Activated CD4-positive, CD25-positive, alpha-beta regulatory T cell treated with anti-CD3 and anti-CD28 coated beads, Interleukin-2, amount 50 U/mL, for 24 hours (primary cell): ENCODE measurements around the gene CRYBG3.
A peak's percentile ranks its signal among the peaks of the same experiment; 100 is the strongest.
"Not testable (repeated sequence)": the region's sequence is repeated elsewhere in the genome, so short reads cannot be mapped to it uniquely, and the experiment has no call there.

Experiments
- ATAC-seq, 2 donors: fragments of 150-1000 bp; cut with Tn5 transposase; one replicate each; pipeline ENCODE4 v1.10.0; 2021; ENCODE audit warnings: mild to moderate bottlenecking in 1 of 2, moderate library complexity in 1 of 2

The CRYBG3 gene

GRCh38 chr3:97901313-97902248 lies 79.8 kb downstream of the CRYBG3 start:
- ATAC-seq, result no peak

- not testable (repeated sequence) for ATAC-seq
Observed at GRCh38 chr3:97909830-97910229, 88.0 kb downstream of the CRYBG3 start.

- ATAC-seq, result not testable (repeated sequence)
Observed at GRCh38 chr3:97910236-97910831, 88.5 kb downstream of the CRYBG3 start.

GRCh38 chr3:97910931-97911351 lies 89.1 kb downstream of the CRYBG3 start:
- ATAC-seq, result no peak

GRCh38 chr3:97911459-97911858 lies 89.6 kb downstream of the CRYBG3 start:
- ATAC-seq, result no peak

GRCh38 chr3:97914388-97914787 lies 92.6 kb downstream of the CRYBG3 start:
- no peak for ATAC-seq

GRCh38 chr3:97916576-97916975 lies 94.8 kb downstream of the CRYBG3 start:
- no peak for ATAC-seq

GRCh38 chr3:97917813-97918536 lies 96.2 kb downstream of the CRYBG3 start:
- ATAC-seq, result no peak

- no peak for ATAC-seq
Observed at GRCh38 chr3:97927704-97928103, 105.9 kb downstream of the CRYBG3 start.

- no peak for ATAC-seq
Observed at GRCh38 chr3:97928986-97929385, 107.2 kb downstream of the CRYBG3 start.

- ATAC-seq, result no peak
Observed at GRCh38 chr3:97930018-97930417, 108.2 kb downstream of the CRYBG3 start.

- ATAC-seq, result no peak
Observed at GRCh38 chr3:97931218-97931617, 109.4 kb downstream of the CRYBG3 start.

GRCh38 chr3:97932387-97932801 lies 110.6 kb downstream of the CRYBG3 start:
- ATAC-seq, result no peak

GRCh38 chr3:97934980-97935695 lies 113.3 kb downstream of the CRYBG3 start:
- ATAC-seq, result no peak

GRCh38 chr3:97935842-97936241 lies 114.0 kb downstream of the CRYBG3 start:
- no peak for ATAC-seq

GRCh38 chr3:97937205-97937604 lies 115.4 kb downstream of the CRYBG3 start:
- no peak for ATAC-seq

- ATAC-seq, result no peak
Observed at GRCh38 chr3:97938444-97938843, 116.6 kb downstream of the CRYBG3 start.

GRCh38 chr3:97939401-97939800 lies 117.6 kb downstream of the CRYBG3 start:
- ATAC-seq, result no peak

- ATAC-seq, result no peak
Observed at GRCh38 chr3:97940034-97940433, 118.2 kb downstream of the CRYBG3 start.

- peak; percentile 72 to 85 for ATAC-seq
Observed at GRCh38 chr3:97942801-97943546, 121.2 kb downstream of the CRYBG3 start.

- ATAC-seq, result no peak
Observed at GRCh38 chr3:97948351-97949109, 126.7 kb downstream of the CRYBG3 start.
